HG03565 (cell line): Measurements from ENCODE around the gene ONECUT3.
"Not testable (repeated sequence)": the region's sequence is repeated elsewhere in the genome, so short reads cannot be mapped to it uniquely, and the experiment has no call there.

Source experiments
- ATAC-seq: cut with Tn5 transposase; IDR thresholded peaks from one replicate; pipeline ENCODE4 v1.9.1; 2021; ENCODE audit warnings: mild to moderate bottlenecking, moderate library complexity; ENCODE audit not compliant: unreplicated experiment

ONECUT3 gene

DNA sequence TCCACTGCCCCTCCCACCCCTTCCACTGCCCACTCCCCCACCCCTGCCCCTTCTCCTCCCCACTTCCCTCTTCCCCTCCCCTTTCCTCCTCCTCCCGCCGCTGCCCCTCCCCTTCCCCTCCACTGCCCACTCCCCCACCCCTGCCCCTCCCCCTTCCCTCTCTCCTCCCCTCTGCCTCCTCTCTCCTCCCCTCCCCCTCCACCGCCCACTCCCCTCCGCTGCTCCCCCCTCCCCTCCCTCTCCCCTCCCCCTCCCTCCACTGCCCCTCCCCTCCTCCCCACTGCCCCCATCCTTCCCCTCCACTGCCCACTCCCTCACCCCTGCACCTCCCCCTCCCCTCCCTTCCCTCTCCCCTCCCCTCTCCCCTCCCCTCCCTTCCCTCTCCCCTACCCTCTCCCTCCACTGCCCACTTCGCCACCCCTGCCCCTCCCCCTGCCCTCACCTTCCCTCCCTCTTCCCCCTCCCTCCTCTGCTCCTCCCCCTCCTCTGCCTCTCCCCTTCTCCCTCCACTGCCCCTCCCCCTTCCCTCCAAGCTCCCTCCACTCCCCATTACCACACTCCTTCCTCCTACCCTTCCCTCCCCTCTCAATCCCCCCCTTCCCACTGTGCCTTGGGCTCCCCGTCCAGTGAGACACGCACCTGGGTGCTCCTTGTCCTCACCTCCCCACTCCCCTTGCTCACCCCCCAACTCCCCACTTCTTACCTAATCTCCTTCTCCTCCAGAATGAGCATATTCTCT lies 36.9 kb downstream of the ONECUT3 start:
- no peak for ATAC-seq

GRCh38 chr19:1791879-1792278 lies 38.6 kb downstream of the ONECUT3 start:
- no peak for ATAC-seq

- no peak for ATAC-seq
Observed at GRCh38 chr19:1794424-1795172, 41.3 kb downstream of the ONECUT3 start.

- ATAC-seq, result no peak
Observed at GRCh38 chr19:1796395-1797142, 43.3 kb downstream of the ONECUT3 start.

- ATAC-seq, result not testable (repeated sequence)
Observed at GRCh38 chr19:1797313-1797712, 44.0 kb downstream of the ONECUT3 start.

DNA sequence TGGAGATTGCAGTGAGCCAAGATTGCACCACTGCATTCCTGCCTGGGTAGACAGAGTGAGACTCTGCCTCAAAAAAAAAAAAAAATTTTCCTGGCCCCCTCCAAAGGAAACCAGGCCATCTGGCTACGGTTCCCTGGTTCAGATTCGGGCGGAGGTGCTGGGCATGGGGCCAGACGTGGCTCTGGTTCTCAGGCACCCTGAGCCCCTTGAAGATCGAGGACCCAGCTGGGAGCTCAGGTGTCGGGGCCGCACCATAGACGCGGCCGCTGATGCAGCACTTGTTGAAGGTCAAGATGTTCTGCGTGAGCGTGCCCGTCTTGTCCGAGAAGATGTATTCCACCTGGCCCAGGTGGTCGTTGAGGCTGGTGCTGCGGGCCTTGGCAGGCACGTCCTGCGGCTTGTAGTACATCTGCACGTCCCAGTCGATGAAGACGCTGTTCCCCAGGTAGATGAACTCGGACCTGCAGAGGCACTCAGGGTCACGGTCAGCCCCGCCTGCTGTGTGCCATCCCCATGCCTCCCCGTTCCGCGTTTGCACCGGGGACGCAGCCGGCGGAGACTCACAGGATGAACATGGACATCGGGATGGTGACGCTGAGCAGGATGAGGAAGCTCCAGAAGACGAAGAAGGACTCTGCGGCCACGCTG lies 46.5 kb downstream of the ONECUT3 start:
- ATAC-seq, result no peak

GRCh38 chr19:1804858-1805257 lies 51.6 kb downstream of the ONECUT3 start:
- no peak for ATAC-seq

DNA sequence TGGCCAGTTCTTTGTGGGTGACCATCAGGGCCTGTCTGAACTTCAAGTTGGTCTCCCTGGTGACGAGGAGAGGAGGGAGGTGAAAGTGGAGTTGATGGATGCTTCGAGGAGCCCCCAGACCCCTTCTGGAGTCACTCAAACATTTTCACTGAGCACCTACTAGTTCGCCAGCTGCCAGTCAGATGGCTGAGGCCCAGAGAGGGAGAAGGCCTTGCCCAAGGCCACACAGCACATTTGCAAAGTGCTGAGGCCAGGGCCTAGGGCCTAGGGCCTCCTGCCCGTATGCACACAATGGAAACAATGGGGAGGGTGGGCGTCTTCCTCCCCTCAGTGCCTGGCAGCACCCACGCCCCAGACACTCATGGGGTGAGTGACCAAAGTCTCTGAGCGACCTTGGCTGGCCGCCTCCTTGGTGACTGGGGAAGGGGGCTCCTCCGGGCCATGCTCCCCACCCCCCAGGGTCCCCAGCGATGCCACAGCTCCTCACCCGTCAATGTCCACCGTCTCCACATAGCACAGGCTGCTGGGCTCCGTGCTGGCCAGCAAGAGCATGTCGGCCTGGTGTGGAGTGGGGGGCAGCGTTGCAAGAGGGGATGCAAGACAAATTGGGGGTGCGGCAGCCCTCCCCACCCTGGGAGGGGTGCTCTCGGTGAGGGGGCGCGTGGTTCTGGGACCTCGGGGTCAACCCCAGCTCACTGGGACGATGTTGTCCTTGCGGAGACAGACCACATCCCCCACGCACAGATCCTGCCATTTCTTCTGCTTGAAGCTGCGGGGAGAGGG lies 52.3 kb downstream of the ONECUT3 start:
- no peak for ATAC-seq

DNA sequence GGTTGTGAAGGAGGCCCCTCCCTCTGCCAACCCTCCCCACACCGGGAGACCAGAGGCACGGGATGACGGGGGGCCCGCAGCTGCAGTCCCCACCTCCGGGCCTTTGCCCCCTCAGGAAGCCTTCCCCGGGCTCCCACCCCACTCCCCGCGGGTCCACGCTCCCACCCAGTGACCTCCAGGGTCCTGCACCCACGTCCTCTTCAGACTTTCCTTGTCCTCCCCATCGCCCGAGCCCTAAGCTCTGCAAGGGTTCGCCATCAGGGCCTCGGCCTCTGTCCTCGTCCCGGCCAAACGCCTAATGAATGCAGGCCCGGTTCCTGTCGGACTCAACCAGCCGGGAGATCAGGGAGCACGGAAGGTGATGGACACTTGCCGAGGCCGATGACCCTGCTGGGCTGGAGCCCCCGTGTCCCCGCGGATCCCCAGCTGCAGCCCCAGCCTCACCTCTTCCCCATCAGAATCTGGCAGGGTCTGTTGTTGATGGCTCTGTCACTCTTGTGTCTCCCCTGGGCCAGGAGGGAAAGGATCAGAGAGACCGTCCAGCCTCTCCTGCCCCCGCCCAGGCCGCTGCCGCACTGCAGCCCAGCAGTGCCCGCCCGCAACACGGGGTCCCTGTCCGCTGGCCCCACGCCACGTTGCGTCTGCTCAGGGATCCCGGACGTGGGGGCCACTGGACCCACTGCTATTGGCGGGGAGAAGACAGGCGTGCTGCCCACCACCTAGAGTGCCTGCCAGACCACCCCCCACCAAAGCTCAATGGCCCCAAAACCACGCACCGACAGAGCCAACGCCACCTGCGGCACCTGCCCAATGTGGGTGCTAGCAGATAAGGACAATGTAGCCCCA lies 53.1 kb downstream of the ONECUT3 start:
- ATAC-seq, result no peak

- no peak for ATAC-seq
Observed at GRCh38 chr19:1807030-1807694, 53.9 kb downstream of the ONECUT3 start.

DNA sequence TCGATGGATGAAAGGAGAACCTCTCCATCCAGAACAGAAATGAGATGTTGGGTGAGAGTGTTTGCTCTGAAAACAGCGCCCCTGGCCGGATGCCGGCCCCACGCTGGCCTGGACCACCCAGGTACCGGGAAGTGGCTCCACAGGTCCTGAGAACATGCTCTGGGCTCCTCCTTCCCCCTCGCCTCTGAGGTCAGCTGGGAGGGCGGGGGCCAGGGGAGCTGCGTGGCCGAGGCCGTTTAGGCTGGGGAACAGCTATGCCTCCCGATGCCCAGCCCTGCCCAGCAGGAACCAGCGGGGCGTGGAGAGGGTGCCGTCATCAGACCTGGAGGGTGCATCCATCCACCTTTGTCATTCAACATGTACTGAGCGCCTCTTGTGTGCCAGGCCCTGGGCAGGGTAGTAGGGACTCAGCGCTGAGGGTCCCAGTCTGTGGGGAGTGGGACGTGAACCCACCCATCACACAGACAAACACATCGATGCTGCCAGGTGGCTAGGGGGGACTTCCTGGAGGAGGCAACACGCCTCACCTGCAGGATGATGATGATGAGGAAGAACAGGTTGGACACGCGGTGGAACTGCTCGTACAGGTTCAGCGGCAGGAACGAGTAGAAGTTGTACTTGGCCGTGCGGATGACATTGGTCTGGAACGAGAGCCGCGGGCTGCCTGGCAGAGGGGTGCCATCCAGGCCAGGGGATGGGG lies 54.5 kb downstream of the ONECUT3 start:
- no peak for ATAC-seq

DNA sequence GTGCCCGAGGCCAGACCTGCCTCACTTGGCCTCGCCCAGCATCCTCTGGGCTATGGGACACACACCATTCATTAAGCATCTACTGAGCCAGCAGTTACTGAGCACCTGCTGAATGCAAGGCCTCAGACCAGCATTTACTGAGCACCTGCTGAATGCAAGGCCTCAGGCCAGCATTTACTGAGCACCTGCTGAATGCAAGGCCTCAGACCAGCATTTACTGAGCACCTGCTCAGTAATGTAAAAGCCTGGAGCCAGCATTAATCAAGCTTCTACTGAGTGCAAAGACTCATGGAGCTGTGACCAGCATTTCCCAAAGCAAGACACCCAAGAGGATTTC lies 55.1 kb downstream of the ONECUT3 start:
- ATAC-seq, result no peak

GRCh38 chr19:1809678-1810077 lies 56.4 kb downstream of the ONECUT3 start:
- ATAC-seq, result no peak

- no peak for ATAC-seq
Observed at GRCh38 chr19:1810439-1811160, 57.3 kb downstream of the ONECUT3 start.

DNA sequence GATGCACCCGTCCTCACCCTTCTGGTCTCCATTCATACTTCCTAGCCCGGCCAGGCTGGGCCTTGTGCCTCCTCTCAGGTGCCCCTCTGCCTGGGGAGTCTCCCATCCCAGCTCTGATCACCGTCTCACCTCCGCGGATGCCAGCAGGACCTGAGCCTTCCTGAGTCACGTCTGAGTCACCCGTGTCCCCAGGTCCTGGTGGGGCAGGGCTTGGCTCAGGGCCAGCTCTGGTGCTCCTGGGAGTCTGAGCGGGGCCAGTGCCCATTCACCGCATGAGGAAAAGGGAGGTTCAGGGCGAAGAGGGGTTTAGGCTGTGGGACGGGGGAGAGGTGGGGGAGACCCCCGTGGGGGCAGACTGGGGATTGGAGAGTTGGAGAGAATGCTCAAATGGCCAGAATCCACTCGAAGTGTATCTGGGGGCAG lies 58.2 kb downstream of the ONECUT3 start:
- no peak for ATAC-seq

DNA sequence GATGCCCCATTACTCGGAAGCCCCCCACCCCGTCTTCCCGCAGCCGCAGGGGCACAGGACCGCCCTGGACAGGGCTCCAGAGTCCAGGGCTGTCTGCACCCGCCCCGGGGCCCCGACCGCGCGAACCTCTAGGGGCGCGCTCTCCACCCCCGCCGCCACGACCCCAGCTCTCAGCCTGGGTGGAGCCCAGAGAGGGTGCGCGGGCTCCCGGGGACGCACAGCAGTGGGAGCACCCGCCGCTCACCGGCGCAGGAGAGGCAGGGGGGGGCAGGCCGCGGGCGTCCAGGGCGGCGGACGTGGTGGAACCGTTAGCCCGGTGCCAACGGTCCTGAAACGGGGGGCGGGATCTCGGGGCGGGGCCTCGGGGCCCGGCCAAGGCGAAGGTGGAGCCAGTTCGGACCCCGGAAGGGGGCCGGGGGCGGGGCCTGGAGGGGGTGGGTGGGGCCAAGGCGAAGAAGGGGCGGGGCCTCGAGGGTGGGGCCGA lies 58.7 kb downstream of the ONECUT3 start, which contains the start of gene ATP8B3:
TSS of gene ATP8B3 (minus strand) at position 335 of the 484 bp plus-strand sequence. CDS start 540 bp downstream, outside the sequence.
- ATAC-seq, result peak; percentile 18

DNA sequence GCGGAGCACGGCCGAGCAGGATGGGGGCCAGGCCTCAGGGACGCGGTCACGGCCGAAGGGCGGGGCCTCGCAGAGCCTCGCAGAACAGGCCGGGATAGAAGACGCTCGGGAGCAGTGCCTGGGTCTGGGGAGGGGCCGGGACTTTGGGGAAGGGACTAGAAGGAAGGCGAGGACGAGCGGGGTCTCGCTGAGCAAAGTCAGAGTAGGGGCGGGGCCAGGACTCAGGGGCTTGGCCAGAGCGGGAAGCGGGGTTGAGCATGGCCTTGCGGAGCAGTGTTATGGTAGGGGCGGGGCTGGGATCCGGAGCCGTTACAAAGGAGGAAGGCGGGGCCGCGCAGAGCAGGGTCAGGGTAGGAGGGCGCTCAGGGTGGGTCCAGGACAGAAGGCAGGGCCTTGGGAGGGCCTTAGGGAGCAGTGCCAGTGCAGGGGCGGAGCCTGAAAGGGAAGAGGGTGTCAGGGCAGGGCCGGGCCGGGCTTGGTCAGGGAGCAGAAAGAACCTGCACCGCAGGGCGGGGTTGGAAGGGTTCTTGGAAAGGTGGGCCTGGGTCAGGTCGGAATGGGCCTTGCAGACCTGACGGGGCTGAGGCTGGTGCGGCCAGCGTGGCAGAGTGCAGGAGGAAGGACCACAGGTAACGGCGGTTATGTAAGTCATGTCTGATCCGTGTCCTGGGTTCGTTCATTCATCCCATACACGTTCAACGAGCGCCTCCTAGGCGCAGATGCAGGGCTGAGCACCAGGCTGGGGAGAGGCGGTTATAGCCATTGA lies 59.3 kb downstream of the ONECUT3 start:
- ATAC-seq, result peak; percentile 41
